ENCODE measurements around the gene AP1AR.

The AP1AR gene

GRCh38 chr4:112247021-112247420, 15.4 kb downstream of the AP1AR start:
- Histone ChIP-seq H3K4me3 (ENCODE audit: low read depth, low read length) (no peak overlapping the region), H3K27ac (no peak overlapping the region), H3K27me3 (replicated peaks) (no peaks in the 10 kb centered on the region), H3K36me3 (replicated peaks) (no peaks in the 10 kb centered on the region)
- no peak for DNase-seq
- no peak for TF ChIP-seq CTCF (IDR thresholded peaks at IDR 0.05; ENCODE audit: low read depth, low read length, missing control alignments)
- in situ Hi-C loops (cut with HindIII; ENCODE audit: low pct_ligation_motif_present, low sequenced_read_pairs): loop anchor here (10.0 kb wide), 1 partner anchor 152 kb away; no protein-coding TSS in a partner anchor

GRCh38 chr4:112251019-112251643, 19.5 kb downstream of the AP1AR start:
- no peak overlapping the region for H3K27ac ChIP-seq
- no peak overlapping the region for H3K4me3 ChIP-seq (ENCODE audit: low read depth, low read length)
- H3K36me3 ChIP-seq (replicated peaks): no peaks in the 10 kb centered on the region
- DNase-seq: no peak
- H3K27me3 ChIP-seq (replicated peaks): no peaks in the 10 kb centered on the region
- in situ Hi-C loops (cut with HindIII; ENCODE audit: low pct_ligation_motif_present, low sequenced_read_pairs): no loop called here
- TF ChIP-seq CTCF (IDR thresholded peaks at IDR 0.05; ENCODE audit: low read depth, low read length, missing control alignments): no peak

- Histone ChIP-seq H3K36me3 (replicated peaks) (no peaks in the 10 kb centered on the region), H3K27ac (no peak overlapping the region), H3K4me3 (ENCODE audit: low read depth, low read length) (no peak overlapping the region), H3K27me3 (replicated peaks) (no peaks in the 10 kb centered on the region)
- DNase-seq: no peak
- in situ Hi-C loops (cut with HindIII; ENCODE audit: low pct_ligation_motif_present, low sequenced_read_pairs): no loop called here
- TF ChIP-seq CTCF (IDR thresholded peaks at IDR 0.05; ENCODE audit: low read depth, low read length, missing control alignments): no peak
These were observed 20.6 kb downstream of the AP1AR start for GRCh38 chr4:112252234-112252633.

GRCh38 chr4:112253382-112254000, 21.9 kb downstream of the AP1AR start:
- Histone ChIP-seq H3K4me3 (ENCODE audit: low read depth, low read length) (no peak overlapping the region), H3K36me3 (replicated peaks) (no peaks in the 10 kb centered on the region), H3K27ac (no peak overlapping the region), H3K27me3 (replicated peaks) (no peaks in the 10 kb centered on the region)
- DNase-seq: no peak
- no peak for TF ChIP-seq CTCF (IDR thresholded peaks at IDR 0.05; ENCODE audit: low read depth, low read length, missing control alignments)
- in situ Hi-C loops (cut with HindIII; ENCODE audit: low pct_ligation_motif_present, low sequenced_read_pairs): no loop called here

- in situ Hi-C loops (cut with HindIII; ENCODE audit: low pct_ligation_motif_present, low sequenced_read_pairs): no loop called here
- Histone ChIP-seq H3K4me3 (ENCODE audit: low read depth, low read length) (no peak overlapping the region), H3K27me3 (replicated peaks) (no peaks in the 10 kb centered on the region), H3K27ac (no peak overlapping the region), H3K36me3 (replicated peaks) (no peaks in the 10 kb centered on the region)
- no peak for TF ChIP-seq CTCF (IDR thresholded peaks at IDR 0.05; ENCODE audit: low read depth, low read length, missing control alignments)
- DNase-seq: no peak
These were observed 25.5 kb downstream of the AP1AR start for GRCh38 chr4:112257098-112257497.

- Histone ChIP-seq H3K4me3 (ENCODE audit: low read depth, low read length) (no peak overlapping the region), H3K27ac (no peak overlapping the region), H3K36me3 (replicated peaks) (no peaks in the 10 kb centered on the region), H3K27me3 (replicated peaks) (no peaks in the 10 kb centered on the region)
- peak; percentile 42 for TF ChIP-seq CTCF (IDR thresholded peaks at IDR 0.05; ENCODE audit: low read depth, low read length, missing control alignments)
- in situ Hi-C loops (cut with HindIII; ENCODE audit: low pct_ligation_motif_present, low sequenced_read_pairs): no loop called here
- DNase-seq: no peak
These were observed 35.2 kb downstream of the AP1AR start for GRCh38 chr4:112266823-112267222.
